Measurements from ENCODE around the gene KCNQ2.

- TF ChIP-seq, protein P1, sequence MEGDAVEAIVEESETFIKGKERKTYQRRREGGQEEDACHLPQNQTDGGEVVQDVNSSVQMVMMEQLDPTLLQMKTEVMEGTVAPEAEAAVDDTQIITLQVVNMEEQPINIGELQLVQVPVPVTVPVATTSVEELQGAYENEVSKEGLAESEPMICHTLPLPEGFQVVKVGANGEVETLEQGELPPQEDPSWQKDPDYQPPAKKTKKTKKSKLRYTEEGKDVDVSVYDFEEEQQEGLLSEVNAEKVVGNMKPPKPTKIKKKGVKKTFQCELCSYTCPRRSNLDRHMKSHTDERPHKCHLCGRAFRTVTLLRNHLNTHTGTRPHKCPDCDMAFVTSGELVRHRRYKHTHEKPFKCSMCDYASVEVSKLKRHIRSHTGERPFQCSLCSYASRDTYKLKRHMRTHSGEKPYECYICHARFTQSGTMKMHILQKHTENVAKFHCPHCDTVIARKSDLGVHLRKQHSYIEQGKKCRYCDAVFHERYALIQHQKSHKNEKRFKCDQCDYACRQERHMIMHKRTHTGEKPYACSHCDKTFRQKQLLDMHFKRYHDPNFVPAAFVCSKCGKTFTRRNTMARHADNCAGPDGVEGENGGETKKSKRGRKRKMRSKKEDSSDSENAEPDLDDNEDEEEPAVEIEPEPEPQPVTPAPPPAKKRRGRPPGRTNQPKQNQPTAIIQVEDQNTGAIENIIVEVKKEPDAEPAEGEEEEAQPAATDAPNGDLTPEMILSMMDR (IDR thresholded peaks at IDR 0.05; ENCODE audit: insufficient read depth, low read length) = no peak
- no peak for TF ChIP-seq POLR2AphosphoS5 (IDR thresholded peaks at IDR 0.05; ENCODE audit: low read depth)
- no peak for TF ChIP-seq SPI1 (IDR thresholded peaks at IDR 0.05; ENCODE audit: borderline replicate concordance, low read depth)
- no peak for TF ChIP-seq GABPA (IDR thresholded peaks at IDR 0.05; ENCODE audit: low read depth)
- TF ChIP-seq, protein P2, sequence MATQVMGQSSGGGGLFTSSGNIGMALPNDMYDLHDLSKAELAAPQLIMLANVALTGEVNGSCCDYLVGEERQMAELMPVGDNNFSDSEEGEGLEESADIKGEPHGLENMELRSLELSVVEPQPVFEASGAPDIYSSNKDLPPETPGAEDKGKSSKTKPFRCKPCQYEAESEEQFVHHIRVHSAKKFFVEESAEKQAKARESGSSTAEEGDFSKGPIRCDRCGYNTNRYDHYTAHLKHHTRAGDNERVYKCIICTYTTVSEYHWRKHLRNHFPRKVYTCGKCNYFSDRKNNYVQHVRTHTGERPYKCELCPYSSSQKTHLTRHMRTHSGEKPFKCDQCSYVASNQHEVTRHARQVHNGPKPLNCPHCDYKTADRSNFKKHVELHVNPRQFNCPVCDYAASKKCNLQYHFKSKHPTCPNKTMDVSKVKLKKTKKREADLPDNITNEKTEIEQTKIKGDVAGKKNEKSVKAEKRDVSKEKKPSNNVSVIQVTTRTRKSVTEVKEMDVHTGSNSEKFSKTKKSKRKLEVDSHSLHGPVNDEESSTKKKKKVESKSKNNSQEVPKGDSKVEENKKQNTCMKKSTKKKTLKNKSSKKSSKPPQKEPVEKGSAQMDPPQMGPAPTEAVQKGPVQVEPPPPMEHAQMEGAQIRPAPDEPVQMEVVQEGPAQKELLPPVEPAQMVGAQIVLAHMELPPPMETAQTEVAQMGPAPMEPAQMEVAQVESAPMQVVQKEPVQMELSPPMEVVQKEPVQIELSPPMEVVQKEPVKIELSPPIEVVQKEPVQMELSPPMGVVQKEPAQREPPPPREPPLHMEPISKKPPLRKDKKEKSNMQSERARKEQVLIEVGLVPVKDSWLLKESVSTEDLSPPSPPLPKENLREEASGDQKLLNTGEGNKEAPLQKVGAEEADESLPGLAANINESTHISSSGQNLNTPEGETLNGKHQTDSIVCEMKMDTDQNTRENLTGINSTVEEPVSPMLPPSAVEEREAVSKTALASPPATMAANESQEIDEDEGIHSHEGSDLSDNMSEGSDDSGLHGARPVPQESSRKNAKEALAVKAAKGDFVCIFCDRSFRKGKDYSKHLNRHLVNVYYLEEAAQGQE (IDR thresholded peaks at IDR 0.05; ENCODE audit: insufficient replicate concordance, low read depth) = no peak
Observed at GRCh38 chr20:63375438-63375837, 97.0 kb downstream of the KCNQ2 start.

All from HL-60 (cell line).